HG02884 (cell line): Measurements from ENCODE around the gene SLC25A53.
A peak's percentile ranks its signal among the peaks of the same experiment; 100 is the strongest.

Experiments used
- ATAC-seq: cut with Tn5 transposase; IDR thresholded peaks from one replicate; pipeline ENCODE4 v1.9.1; 2021; ENCODE audit warnings: mild to moderate bottlenecking, moderate library complexity; ENCODE audit not compliant: unreplicated experiment

SLC25A53 gene

GRCh38 chrX:104156630-104157529, at the start of gene SLC25A53:
Gene SLC25A53 (minus strand): TSS chrX:104157009. CDS start chrX:104105257, 51,752 bp downstream.
- peak; percentile 92 for ATAC-seq

GRCh38 chrX:104205548-104205947, 48.7 kb upstream of the SLC25A53 start:
- no peak for ATAC-seq

- peak; percentile 77 for ATAC-seq
Observed at GRCh38 chrX:104195489-104196084, 38.8 kb upstream of the SLC25A53 start.

- no peak for ATAC-seq
Observed at GRCh38 chrX:104195013-104195412, 38.2 kb upstream of the SLC25A53 start.

GRCh38 chrX:104193485-104193884, 36.7 kb upstream of the SLC25A53 start:
- ATAC-seq, result no peak

GRCh38 chrX:104189837-104190236, 33.0 kb upstream of the SLC25A53 start:
- no peak for ATAC-seq

GRCh38 chrX:104187931-104188330, 31.1 kb upstream of the SLC25A53 start:
- ATAC-seq, result no peak

- ATAC-seq, result peak; percentile 63
Observed at GRCh38 chrX:104183685-104184084, 26.9 kb upstream of the SLC25A53 start.

GRCh38 chrX:104173841-104174240, 17.0 kb upstream of the SLC25A53 start:
- ATAC-seq, result no peak

GRCh38 chrX:104172788-104173187, 16.0 kb upstream of the SLC25A53 start:
- no peak for ATAC-seq

- ATAC-seq, result no peak
Observed at GRCh38 chrX:104172121-104172520, 15.3 kb upstream of the SLC25A53 start.

- no peak for ATAC-seq
Observed at GRCh38 chrX:104168127-104168526, 11.3 kb upstream of the SLC25A53 start.

- ATAC-seq, result no peak
Observed at GRCh38 chrX:104166735-104167436, 10.1 kb upstream of the SLC25A53 start.

GRCh38 chrX:104165894-104166734, 9.3 kb upstream of the SLC25A53 start, which contains the start of gene FAM199X:
Gene FAM199X (plus strand): TSS chrX:104166453. CDS start chrX:104166786, 333 bp downstream.
- ATAC-seq, result peak; percentile 93

- ATAC-seq, result no peak
Observed at GRCh38 chrX:104151037-104151436, 5.8 kb downstream of the SLC25A53 start.

- ATAC-seq, result no peak
Observed at GRCh38 chrX:104141087-104141760, 15.6 kb downstream of the SLC25A53 start.

GRCh38 chrX:104137496-104137895, 19.3 kb downstream of the SLC25A53 start:
- no peak for ATAC-seq

- peak; percentile 93 for ATAC-seq
Observed at GRCh38 chrX:104136241-104137019, 20.4 kb downstream of the SLC25A53 start.

GRCh38 chrX:104135677-104136076, 21.1 kb downstream of the SLC25A53 start:
- ATAC-seq, result no peak
